Panc1 (cell line): ENCODE measurements around the gene BRAF. TPM values are rescaled to one million over a fixed set of nuclear protein-coding genes. Genes with fewer than 3 reads are reported as not detected.

Source experiments
- ATAC-seq: fragments of 200-7000 bp; cut with Tn5 transposase; 2 replicates; pipeline ENCODE4 v1.9.1; 2020; ENCODE audit warnings: mild to moderate bottlenecking, moderate library complexity
- BruUV-seq: library from RNA; stranded (reverse); fragments of 400-500 nt; replicated peaks from 2 replicates; lab custom pipeline; 2021; lab: Mats Ljungman, UMichigan
- CTCF ChIA-PET: fragments of 300-600 bp; sonication (Branson Sonifier 250); formaldehyde crosslinking; loops from one replicate; lab custom pipeline; 2022; ENCODE audit warnings: antibody characterized with exemption; lab: Charles Lee
- POLR2A ChIA-PET: fragments of 300-600 bp; sonication (Branson Sonifier 250); formaldehyde crosslinking; loops from one replicate; lab custom pipeline; 2022; ENCODE audit warnings: antibody characterized with exemption; lab: Charles Lee
- DNase-seq: peaks from one replicate; pipeline ENCODE4 v3.0.0-alpha.2; 2010; ENCODE audit warnings: low read depth, low spot score
- H3K27ac ChIP-seq: 2 replicates; pipeline ENCODE4 v1.5.1; 2011; ENCODE audit warnings: mild to moderate bottlenecking, low read length, inconsistent platforms
- H3K27me3 ChIP-seq: fragments of 200-500 bp; sonication (Bioruptor generic); 2 replicates; pipeline ENCODE4 v1.6.0; 2014; ENCODE audit warnings: low read length, inconsistent platforms; ENCODE audit not compliant: control insufficient read depth, insufficient read depth
- H3K36me3 ChIP-seq: fragments of 200-500 bp; sonication (Bioruptor generic); 2 replicates; pipeline ENCODE4 v1.5.1; 2014; ENCODE audit warnings: inconsistent platforms, mild to moderate bottlenecking, low read length, moderate library complexity; ENCODE audit not compliant: control insufficient read depth, insufficient read depth
- H3K4me1 ChIP-seq: 2 replicates; pipeline ENCODE4 v1.5.1; 2011; ENCODE audit warnings: inconsistent platforms, mild to moderate bottlenecking, low read length, moderate library complexity; ENCODE audit not compliant: control insufficient read depth, insufficient read depth
- H3K4me3 ChIP-seq, 2 experiments: 2 replicates each; pipeline ENCODE4 v1.5.1; 2011 to 2012; ENCODE audit warnings: low read depth in 2 of 2, low read length in 2 of 2, mild to moderate bottlenecking in 2 of 2, inconsistent platforms in 1 of 2, moderate library complexity in 1 of 2
- H3K9me3 ChIP-seq: fragments of 200-500 bp; sonication (Bioruptor generic); 2 replicates; pipeline ENCODE4 v1.5.1; 2014; ENCODE audit warnings: low read depth, mild to moderate bottlenecking, inconsistent platforms, low read length, moderate library complexity; ENCODE audit not compliant: control insufficient read depth, insufficient read depth
- POLR2AphosphoS5 ChIP-seq: IDR thresholded peaks from 2 replicates; pipeline ENCODE4 v1.6.1; 2012; ENCODE audit warnings: mild to moderate bottlenecking, low read depth, low read length, moderate library complexity
- SIN3A ChIP-seq: IDR thresholded peaks from 2 replicates; pipeline ENCODE4 v1.6.1; 2012; ENCODE audit warnings: low read depth, mild to moderate bottlenecking, low read length, moderate library complexity, borderline replicate concordance; ENCODE audit not compliant: insufficient read depth
- TCF7L2 ChIP-seq: IDR thresholded peaks from 2 replicates; pipeline ENCODE4 v1.6.1; 2011; ENCODE audit warnings: mild to moderate bottlenecking, low read depth, low read length, inconsistent platforms
- in situ Hi-C: cut with HindIII; loops from 2 replicates; pipeline ENCODE4 v1.10.0; 2016; ENCODE audit warnings: low sequenced_read_pairs, low pct_unique_long_range_greater_than_20kb
- intact Hi-C: fragments of 100-400 bp; cut with micrococcal nuclease; formaldehyde crosslinking; loops from one replicate; pipeline ENCODE4 v1.10.0; 2022; ENCODE audit not compliant: unreplicated experiment
- total RNA-seq: library from RNA; stranded (reverse); gene quantifications from one replicate; pipeline ENCODE4 v1.2.1, GENCODE V29; 2021; ENCODE audit not compliant: unreplicated experiment
- TF ChIP-seq, protein P1 (sequence below): fragments of 450-650 bp; IDR thresholded peaks from 2 replicates; pipeline ENCODE4 v1.5.1; 2017; ENCODE audit warnings: mild to moderate bottlenecking
- TF ChIP-seq, protein P2 (sequence below), 2 experiments: IDR thresholded peaks; 2 replicates each; pipeline ENCODE4 v1.6.1; 2011 to 2012; ENCODE audit warnings: low read depth in 2 of 2, control low read depth in 1 of 2, low read length in 1 of 2, mild to moderate bottlenecking in 1 of 2, moderate library complexity in 1 of 2; ENCODE audit not compliant: insufficient read depth in 1 of 2

Gene BRAF
- total RNA-seq, 1 experiment from 2014 or later, result 26.3 TPM

DNA sequence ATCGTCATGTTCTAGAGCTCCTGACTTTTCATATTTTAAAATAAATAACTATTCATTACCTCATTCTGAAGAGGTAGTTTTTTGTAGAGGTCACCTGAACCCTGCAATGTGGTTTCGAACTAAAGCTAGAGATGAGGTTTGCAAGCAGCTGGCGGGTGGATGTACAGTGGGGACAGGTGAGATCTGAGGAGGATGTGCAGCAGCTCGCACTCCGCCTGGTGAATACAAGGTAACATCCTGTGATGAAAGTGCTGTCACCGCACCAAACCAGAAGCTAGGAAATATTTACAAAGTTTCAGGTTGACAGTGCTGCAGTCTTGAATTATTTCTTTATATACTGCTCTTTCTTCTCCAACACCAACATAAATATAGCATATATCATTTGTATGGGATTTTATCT, 201.7 kb downstream of the BRAF start:
- Histone ChIP-seq H3K9me3 (no peaks in the 10 kb centered on the region), H3K27ac (no peak overlapping the region), H3K4me3 (no peak overlapping the region), H3K36me3 (peaks cover 2% of the 10 kb centered on the region), H3K4me1 (no peaks in the 10 kb centered on the region), H3K27me3 (no peaks in the 10 kb centered on the region)
- DNase-seq, result no peak
- BruUV-seq, result no TSS peak
- no peak for ATAC-seq
- in situ Hi-C loops, result no loop called here
- ChIA-PET POLR2A (interaction anchor here (0.5 kb wide), 1 partner anchor 190 kb away, joined by 14 read pairs; no protein-coding TSS in a partner anchor), CTCF (no interaction called here)
- TF ChIP-seq SIN3A, result no peak
- TF ChIP-seq, protein P1, sequence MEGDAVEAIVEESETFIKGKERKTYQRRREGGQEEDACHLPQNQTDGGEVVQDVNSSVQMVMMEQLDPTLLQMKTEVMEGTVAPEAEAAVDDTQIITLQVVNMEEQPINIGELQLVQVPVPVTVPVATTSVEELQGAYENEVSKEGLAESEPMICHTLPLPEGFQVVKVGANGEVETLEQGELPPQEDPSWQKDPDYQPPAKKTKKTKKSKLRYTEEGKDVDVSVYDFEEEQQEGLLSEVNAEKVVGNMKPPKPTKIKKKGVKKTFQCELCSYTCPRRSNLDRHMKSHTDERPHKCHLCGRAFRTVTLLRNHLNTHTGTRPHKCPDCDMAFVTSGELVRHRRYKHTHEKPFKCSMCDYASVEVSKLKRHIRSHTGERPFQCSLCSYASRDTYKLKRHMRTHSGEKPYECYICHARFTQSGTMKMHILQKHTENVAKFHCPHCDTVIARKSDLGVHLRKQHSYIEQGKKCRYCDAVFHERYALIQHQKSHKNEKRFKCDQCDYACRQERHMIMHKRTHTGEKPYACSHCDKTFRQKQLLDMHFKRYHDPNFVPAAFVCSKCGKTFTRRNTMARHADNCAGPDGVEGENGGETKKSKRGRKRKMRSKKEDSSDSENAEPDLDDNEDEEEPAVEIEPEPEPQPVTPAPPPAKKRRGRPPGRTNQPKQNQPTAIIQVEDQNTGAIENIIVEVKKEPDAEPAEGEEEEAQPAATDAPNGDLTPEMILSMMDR, result no peak
- TF ChIP-seq POLR2AphosphoS5, result no peak
- TF ChIP-seq TCF7L2, result no peak
- TF ChIP-seq, protein P2, sequence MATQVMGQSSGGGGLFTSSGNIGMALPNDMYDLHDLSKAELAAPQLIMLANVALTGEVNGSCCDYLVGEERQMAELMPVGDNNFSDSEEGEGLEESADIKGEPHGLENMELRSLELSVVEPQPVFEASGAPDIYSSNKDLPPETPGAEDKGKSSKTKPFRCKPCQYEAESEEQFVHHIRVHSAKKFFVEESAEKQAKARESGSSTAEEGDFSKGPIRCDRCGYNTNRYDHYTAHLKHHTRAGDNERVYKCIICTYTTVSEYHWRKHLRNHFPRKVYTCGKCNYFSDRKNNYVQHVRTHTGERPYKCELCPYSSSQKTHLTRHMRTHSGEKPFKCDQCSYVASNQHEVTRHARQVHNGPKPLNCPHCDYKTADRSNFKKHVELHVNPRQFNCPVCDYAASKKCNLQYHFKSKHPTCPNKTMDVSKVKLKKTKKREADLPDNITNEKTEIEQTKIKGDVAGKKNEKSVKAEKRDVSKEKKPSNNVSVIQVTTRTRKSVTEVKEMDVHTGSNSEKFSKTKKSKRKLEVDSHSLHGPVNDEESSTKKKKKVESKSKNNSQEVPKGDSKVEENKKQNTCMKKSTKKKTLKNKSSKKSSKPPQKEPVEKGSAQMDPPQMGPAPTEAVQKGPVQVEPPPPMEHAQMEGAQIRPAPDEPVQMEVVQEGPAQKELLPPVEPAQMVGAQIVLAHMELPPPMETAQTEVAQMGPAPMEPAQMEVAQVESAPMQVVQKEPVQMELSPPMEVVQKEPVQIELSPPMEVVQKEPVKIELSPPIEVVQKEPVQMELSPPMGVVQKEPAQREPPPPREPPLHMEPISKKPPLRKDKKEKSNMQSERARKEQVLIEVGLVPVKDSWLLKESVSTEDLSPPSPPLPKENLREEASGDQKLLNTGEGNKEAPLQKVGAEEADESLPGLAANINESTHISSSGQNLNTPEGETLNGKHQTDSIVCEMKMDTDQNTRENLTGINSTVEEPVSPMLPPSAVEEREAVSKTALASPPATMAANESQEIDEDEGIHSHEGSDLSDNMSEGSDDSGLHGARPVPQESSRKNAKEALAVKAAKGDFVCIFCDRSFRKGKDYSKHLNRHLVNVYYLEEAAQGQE (IDR thresholded peaks at IDR 0.05; ENCODE audit: insufficient read depth in 1 of 2, low read depth in 2 of 2, low read length in 1 of 2), result no peak
- intact Hi-C loops, result no loop called here

DNA sequence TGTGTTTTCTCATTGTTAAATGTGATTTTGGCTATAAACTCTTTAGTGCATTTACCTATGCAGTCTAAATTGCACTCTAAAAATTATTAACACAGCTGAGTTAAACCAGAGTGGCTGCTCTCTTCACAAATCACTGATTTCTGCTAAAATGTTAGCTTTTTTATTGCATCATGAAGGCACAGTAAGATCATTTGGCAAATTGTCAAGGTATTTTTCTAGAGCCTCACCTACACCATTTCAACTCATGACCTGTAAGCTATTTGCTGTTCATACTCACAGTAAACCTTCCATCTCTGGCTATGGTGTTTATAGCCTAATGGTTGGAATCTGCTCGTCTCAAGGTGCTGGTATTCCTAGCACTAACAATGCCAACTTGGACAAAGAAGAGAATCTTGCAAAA, 202.5 kb downstream of the BRAF start:
- intact Hi-C loops, result no loop called here
- no peak for ATAC-seq
- ChIA-PET POLR2A (no interaction called here), CTCF (no interaction called here)
- Histone ChIP-seq H3K9me3 (no peaks in the 10 kb centered on the region), H3K36me3 (peaks cover 2% of the 10 kb centered on the region), H3K27me3 (no peaks in the 10 kb centered on the region), H3K27ac (no peak overlapping the region), H3K4me1 (no peaks in the 10 kb centered on the region), H3K4me3 (no peak overlapping the region)
- no peak for TF ChIP-seq SIN3A
- DNase-seq, result no peak
- in situ Hi-C loops, result no loop called here
- BruUV-seq, result no TSS peak

DNA sequence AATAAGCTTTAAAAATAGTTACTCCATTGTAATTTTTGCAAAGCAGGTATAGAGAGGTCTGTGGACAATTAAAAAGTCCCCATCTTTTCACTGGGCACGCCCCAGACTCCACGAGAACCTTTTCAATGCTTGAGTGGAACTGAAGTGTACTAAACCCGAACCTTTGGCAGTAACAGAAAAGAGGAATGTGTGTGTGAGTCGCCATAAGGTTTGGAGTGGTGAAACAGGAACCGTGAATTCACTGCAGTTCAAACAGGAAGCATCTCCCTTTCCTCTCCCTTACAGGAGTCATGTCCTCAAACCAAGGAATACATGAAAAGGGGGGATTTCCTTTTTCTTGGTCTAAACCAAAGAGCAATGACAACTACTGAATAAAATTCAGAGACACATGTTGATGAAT, 205.0 kb downstream of the BRAF start:
- in situ Hi-C loops (no loop called here), intact Hi-C loops (no loop called here)
- no peaks in the 10 kb centered on the region for H3K27me3 ChIP-seq
- no peak for TF ChIP-seq POLR2AphosphoS5
- TF ChIP-seq TCF7L2, result no peak
- TF ChIP-seq, protein P2 (IDR thresholded peaks at IDR 0.05; ENCODE audit: insufficient read depth in 1 of 2, low read depth in 2 of 2, low read length in 1 of 2), result no peak
- no peak for TF ChIP-seq SIN3A
- TF ChIP-seq, protein P1, result no peak
- DNase-seq (no peak), ATAC-seq (no peak)
- BruUV-seq, result no TSS peak
- H3K27ac ChIP-seq, result no peak overlapping the region
- H3K4me3 ChIP-seq, result no peak overlapping the region
- no peaks in the 10 kb centered on the region for H3K4me1 ChIP-seq
- no peaks in the 10 kb centered on the region; the same call in none of the 2 replicates for H3K36me3 ChIP-seq
- CTCF ChIA-PET, result no interaction called here
- POLR2A ChIA-PET, result no interaction called here
- H3K9me3 ChIP-seq, result no peaks in the 10 kb centered on the region
